Right ventricle myocardium superior (tissue), 1 donor: ENCODE results near the gene RAB38. TPM values are rescaled to one million over a fixed set of nuclear protein-coding genes. Genes with fewer than 3 reads are reported as not detected.
A peak's percentile ranks its signal among the peaks of the same experiment; 100 is the strongest.

ENCODE experiments used
- ATAC-seq: fragments of 200-7000 bp; cut with Tn5 transposase; one replicate; pipeline ENCODE4 v1.9.1; 2020; ENCODE audit warnings: mild to moderate bottlenecking; ENCODE audit not compliant: poor library complexity
- DNase-seq: peaks from one replicate; pipeline ENCODE4 v3.0.0-alpha.2; 2020
- intact Hi-C: fragments of 100-400 bp; cut with DNase I; formaldehyde crosslinking; loops from one replicate; pipeline ENCODE4 v1.11.2; 2022
- total RNA-seq: library from RNA; stranded (reverse); fragmentation: NEBNext Ultra II Directional; extraction: Animal tissue kit (Norgen Biotek cat#: 25700); gene quantifications from one replicate; pipeline ENCODE4 v1.2.1, GENCODE V29; 2021
- donor health status: DM: no; HTN: yes; CAD: no; lungs with severe emphysema.

The RAB38 gene
- total RNA-seq, 1 donor from 2014 or later: 0.73 TPM

DNA sequence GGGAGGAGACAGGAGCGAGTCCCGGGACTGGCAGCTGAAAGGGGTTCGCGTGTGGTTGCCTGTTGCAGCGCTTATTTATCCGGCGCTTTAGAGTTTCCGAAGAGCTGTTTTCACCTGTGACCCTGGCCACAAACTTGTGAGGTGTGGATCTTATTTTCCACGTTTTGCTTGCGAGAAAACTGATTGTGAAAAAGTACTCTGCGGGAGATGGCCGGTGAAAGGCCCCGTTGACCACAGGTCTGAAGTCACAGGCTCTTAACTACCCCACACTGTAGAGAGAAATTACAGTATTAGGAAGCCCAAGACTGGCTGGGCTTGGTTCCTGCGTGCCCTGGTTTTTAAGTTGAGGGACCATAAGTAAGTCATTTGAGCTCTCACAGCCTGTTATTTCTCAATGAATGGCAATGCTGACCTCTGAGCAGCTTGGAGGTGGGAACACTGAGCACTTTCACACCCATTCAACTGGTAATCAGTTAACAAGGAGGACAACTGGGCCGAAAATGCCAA is 379 bp upstream of the RAB38 start:
- ATAC-seq (peak; percentile 61), DNase-seq (no peak)
- intact Hi-C loops: no loop called here

DNA sequence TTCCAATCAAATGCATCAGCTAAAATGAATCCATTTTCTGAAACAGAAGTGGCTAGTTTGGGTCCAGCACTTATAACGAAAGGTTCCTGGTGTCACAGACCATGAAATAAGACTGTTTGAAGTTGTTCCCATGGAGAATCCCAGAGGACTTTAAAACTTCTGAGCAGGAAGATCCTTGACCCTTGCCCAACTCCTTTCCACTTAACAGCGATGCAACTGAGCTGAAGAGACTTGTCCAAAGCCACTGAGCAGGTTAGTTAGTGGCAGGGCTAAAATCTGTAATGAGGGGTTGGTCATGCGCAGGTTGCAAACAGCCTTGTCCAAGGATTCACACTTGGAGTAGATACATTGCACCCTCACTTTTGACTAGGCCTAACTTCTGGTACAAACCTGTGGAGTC is 1.3 kb downstream of the RAB38 start:
- DNase-seq: no peak
- no peak for ATAC-seq
- intact Hi-C loops: no loop called here

DNA sequence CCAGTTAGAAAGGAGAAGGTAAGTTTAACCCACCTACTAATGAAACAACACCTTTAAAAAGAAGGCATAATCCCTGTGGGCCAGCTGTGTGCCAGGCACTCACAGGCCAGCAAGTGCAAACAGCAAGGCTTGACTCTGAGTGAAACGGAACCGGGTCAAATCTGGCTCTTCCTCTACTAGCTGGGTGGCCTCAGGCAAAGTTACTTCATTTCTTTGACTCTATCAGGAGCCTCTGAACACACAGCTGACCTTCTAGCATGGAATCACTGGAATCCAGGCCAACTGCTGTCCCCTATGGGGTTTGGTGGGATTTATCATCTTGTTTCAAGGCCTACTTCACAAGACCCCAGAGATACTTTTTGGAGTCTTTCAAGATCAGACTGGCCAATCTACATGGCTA is 3.3 kb downstream of the RAB38 start:
- no peak for DNase-seq
- intact Hi-C loops: no loop called here
- no peak for ATAC-seq

DNA sequence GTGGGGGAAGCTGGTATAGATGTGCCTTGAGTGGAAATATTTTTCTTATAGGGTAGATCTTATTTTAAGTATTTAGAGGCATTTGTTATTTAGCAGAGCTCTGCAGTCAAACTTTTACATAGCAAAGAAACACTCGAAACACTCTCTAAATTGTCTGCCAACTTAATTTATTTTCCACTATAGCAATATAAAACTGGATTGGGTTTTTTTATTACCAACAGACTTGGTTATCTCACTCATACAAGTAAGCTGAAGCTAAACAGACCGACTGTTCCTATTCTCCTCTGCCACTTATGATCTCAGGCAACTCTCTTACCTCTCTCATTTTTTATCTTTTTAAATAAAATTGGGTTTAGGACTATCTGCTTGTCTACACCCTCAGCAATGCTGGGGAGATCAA is 4.6 kb downstream of the RAB38 start:
- intact Hi-C loops: no loop called here

DNA sequence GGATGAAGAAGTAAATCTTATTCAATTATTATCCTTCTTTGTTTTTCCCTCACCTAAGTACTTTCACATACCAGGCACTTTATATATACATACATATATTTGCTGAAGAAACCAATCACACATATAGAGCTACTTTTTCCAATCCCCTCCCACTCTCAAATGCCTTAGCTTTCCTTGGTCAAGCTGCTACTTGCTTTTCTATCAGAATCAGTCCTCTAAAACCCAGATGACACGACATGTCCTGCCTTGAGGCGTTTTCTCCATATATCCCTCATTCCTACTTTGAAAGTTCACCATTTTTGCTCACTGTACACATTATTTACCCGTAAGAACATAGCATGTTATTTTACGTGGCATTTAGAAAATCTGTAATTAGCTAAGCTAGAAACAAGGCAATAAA is 5.4 kb downstream of the RAB38 start:
- no peak for ATAC-seq
- DNase-seq: no peak
- intact Hi-C loops: no loop called here

More for the DNA sequence above, 4.6 kb downstream of the RAB38 start:
- DNase-seq (no peak), ATAC-seq (no peak)

DNA sequence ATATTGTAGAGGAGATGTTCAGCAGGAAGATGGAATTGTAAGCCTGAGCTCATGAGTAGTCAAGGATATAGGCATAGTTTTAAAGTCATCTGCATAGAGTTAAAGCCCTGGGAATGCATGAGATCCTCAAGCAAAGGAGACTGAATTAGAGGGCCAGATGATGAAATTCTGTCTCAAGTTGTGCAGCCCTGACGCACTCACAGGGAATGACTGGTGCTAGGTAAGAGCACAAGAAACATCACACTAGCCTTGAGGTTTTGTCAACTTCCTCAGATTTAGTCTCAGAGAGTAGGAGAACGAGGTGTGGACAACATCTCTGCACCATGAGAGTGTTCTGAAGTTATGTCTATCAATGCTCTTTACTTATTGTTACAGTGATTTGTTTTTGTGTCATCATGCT is 5.8 kb downstream of the RAB38 start:
- intact Hi-C loops: no loop called here
- no peak for DNase-seq
- ATAC-seq: no peak

DNA sequence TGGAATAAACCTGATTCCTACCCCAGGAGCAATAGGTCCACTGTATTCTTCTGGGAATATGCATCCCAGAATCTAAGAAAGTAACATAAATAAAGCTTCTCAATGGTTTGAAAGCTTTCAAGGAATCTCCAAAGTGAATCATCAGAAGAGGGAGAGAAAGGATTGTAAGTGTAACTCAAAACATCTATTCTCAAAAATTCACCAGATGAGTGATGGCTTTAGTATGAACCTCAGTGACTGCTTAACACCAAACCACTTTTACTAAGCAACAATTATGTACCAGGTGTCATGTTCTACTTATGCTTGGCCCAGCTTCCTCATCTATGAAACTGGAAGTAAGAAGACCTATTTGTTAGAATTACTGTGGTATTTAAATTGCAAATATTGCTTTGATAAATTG is 7.4 kb downstream of the RAB38 start:
- no peak for DNase-seq
- no peak for ATAC-seq
- intact Hi-C loops: no loop called here

DNA sequence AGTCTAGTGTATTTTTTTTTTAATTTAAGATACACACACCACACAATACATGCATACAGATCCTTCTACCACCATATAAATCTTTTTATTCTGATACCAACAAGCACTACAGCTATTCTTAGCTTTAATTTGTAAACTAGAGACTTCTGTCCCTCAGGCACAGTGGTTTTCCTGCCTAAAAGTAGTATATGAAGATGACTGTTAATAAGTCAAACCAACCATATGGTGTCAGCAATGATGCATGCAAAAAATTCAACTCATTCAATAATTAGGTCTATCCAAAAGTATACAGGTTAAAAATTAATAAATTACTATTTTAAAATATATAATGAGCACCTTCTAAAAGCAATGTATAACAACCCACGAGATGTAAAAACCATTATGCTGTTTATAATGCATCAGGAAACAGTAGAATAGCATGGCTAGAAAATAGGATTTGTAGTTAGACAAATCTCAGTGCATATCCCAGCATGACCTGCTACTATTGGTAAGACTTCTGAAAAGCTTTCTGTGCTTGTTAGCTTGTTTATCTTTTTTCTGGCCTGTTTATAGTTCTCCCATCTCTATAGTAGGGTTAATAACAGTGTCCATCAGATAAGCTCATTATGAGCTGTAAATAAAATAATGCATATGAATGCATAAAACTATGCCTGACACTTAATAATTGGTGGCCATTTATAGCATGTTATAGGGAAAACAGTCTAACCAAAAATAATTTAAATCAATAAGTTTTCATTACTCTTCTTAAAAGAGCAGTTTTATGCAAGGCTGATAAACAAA is 10.2 kb downstream of the RAB38 start:
- intact Hi-C loops: no loop called here
- no peak for ATAC-seq
- no peak for DNase-seq

DNA sequence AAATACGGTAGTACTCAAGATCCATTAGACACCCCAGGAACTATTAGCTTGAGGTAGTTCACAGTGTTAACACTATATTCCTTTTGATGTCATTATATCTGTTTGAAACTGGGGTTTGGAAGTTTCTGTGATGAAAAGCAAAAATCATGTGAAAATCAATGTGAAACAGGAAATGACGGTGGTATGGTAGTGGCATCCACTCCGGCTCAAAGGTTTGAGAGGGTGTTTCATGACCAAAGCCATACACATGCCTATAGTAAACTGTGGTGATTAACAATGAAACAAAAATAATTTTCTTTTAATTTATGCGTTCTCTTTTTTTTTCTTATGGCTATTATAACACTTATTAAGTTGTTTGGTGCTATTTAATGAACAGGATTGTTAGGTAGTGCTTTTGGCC is 10.9 kb downstream of the RAB38 start:
- DNase-seq (no peak), ATAC-seq (no peak)
- intact Hi-C loops: no loop called here

DNA sequence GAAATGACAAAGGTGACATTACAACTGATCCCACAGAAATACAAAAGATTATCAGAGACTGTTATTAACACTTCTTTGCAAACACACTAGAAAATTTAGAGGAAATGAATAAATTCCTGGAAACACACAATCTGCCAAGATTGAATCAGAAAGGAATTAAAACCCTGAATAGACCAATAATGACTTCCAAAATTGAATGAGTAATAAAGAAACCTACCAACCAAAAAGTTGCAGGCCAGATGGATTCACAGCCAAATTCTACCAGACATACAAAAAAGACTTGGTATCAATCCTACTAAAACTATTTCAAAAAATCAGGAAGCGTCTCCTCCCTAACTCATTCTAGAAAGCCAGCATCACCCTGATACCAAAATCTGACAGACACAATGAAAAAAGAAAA is 17.2 kb downstream of the RAB38 start:
- no peak for DNase-seq
- intact Hi-C loops: no loop called here
- no peak for ATAC-seq

DNA sequence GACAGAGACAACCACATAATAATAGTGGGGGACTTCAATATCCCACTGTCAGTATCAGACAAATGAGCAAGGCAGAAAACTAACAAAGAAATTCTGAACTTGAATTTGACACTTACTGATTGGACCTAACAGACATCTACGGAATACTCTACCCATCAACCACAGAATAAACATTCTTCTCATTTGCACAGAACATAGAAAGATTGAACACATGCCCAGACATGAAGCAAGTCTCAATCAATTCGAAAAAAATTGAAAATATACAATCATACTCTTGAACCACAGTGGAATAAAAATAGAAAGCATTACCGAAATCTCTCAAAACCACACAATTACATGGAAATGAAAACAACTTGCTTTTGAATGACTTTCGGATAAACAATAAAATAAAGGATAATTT is 17.9 kb downstream of the RAB38 start:
- DNase-seq (no peak), ATAC-seq (no peak)
- intact Hi-C loops: no loop called here

DNA sequence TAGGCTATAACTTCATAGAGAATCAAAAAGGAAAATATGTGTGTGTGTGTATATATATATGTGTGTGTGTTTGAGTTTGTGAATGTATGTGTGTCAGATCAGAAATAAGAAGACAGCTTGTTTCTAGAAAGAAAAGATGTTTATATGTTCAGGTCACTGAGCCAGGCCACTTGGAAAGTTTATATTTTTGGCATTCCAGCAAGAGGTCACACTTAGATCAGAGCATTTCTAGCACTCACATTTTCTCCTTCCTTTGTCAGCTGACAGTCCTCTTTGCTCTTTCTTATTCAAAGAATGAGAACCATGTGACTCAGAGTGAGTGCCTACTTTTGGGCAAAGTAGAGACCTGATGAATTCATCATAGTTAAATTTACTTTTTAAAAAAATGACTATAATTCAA is 22.9 kb downstream of the RAB38 start:
- no peak for ATAC-seq
- intact Hi-C loops: no loop called here
- DNase-seq: no peak

DNA sequence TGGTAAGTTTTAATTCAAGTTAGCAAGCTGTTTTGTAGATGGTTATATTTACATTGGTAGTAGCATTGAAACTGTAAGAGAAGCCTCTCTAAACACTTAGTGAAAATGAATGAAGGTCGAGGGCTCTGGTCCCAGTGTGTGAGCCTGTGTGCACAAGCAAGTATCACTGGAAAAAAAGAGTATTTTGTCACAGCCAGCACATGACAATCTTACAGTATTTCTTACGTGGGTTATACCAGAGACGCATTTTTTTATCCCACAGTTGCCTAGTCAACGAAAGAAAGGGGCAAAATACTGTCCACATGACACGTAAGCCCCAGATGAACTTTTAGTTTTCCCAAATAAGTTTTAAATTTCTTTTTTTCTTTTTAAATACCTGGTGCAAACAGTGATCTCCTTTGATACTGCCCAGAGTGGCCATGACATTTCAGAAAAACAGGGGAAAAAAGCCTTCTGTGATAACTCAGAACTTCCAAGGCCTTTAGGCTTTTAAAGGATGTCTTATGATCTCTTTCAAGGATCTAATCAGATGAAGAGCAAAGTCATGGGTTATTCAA is 23.5 kb downstream of the RAB38 start:
- intact Hi-C loops: no loop called here

DNA sequence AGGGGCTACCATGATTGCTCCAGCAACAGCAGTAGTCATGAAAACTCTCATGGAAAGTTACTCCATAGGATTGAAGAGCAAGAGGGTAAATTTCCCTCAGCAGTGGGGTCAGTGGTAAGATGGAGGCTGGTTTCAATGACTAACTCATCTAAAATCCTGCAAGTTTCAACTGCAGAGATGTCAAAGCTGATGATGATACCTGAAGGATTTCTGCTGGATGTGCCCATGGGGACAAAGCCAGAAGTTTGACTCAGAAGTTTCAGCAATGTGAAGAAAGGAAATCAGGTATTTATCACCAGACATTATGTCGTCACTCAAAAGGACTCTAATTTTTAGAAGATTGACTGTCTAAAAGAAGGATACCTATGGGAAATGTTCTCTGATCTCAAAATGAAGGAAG is 29.1 kb downstream of the RAB38 start:
- DNase-seq (no peak), ATAC-seq (no peak)
- intact Hi-C loops: no loop called here

More for the DNA sequence above, 23.5 kb downstream of the RAB38 start:
- ATAC-seq (no peak), DNase-seq (no peak)

DNA sequence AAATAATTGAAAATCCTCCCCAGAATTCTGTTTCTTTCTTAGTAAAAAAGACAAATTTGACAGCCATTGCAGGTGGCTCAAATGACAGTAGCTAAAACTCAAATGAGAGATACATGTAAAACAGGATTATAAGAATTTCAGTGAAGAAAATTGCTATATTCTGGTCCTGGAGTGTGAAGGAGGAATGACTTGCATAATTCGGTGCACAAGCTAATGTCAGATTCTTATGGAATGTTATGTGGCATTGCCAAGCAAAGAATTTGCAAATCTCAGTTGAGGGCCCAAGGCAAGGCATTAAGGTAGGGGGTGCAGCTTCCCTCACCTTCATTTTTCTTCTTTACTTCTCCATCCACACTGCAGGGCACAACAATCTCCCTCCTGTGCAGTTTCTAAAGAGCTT is 35.4 kb downstream of the RAB38 start:
- intact Hi-C loops: no loop called here

DNA sequence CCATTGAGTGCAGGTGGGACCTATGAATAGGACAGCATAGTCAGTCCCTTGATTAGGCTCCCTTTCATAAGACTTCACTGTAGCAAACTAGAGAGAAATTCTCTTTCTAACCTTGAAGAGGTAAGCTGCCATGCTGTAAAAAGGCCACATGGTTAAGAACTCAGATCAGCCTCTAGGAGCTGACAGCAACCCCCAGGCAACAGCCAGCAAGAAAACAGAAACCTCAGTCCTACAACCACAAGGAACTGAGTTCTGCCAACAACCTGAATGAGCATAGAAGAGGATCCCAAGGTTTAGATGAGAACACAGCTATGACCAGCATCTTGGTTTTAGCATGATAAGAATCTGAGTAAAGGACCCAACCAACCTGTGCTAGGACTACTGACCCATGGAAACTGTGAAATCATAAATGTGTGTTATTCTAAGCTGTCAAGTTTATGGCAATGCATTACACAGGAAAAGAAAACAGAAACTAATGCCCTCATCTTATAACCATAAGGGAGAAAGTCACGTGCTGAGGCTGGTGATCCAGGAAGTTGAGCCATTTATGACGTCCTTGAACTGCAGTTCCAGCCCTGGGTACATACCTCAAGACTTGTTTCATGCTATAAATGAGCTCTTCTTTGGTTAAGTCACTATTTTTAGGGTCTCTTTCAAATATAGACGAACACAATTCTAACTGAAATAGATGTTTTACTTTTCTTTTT is 43.3 kb downstream of the RAB38 start:
- no peak for DNase-seq
- intact Hi-C loops: no loop called here
- no peak for ATAC-seq

More for the DNA sequence above, 35.4 kb downstream of the RAB38 start:
- DNase-seq (no peak), ATAC-seq (no peak)

DNA sequence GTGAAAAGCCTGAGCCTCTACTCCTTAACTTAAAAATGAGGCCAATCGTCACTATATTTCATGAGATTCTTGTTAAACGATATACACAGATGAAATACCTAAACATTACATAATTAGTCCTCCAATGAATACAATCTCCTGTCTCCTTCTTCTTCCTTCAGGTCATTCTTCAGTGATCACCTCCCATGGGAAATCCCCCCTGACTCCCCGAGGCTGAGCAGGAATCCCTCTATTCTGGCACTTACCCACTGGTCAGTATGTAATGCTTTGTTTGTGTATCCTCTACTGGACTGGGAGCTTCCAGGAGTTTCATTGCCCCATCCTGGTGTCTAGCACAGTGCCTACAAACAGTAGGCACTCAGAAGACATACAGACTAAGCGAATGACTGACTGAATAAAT is 52.3 kb downstream of the RAB38 start:
- ATAC-seq (no peak), DNase-seq (no peak)
- intact Hi-C loops: no loop called here

DNA sequence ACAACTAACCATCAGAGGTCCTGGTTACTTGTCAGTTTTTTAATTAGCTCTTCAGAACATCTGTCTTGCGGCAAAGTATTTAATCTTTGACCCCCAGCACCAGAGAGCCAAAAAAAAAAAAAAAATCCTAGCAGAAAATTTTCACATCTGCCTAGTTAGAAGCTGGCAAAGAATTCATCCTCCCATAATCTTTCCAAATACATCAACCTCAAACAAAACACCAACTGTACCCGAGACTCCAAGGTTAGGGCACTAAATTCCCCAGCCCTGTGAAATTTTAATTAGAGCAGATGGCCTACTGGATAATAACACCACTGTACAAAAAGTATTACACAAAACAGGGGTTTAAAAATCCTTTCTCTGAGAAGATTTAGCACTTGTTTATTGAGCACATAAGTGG is 55.7 kb downstream of the RAB38 start:
- ATAC-seq (no peak), DNase-seq (no peak)
- intact Hi-C loops: no loop called here

DNA sequence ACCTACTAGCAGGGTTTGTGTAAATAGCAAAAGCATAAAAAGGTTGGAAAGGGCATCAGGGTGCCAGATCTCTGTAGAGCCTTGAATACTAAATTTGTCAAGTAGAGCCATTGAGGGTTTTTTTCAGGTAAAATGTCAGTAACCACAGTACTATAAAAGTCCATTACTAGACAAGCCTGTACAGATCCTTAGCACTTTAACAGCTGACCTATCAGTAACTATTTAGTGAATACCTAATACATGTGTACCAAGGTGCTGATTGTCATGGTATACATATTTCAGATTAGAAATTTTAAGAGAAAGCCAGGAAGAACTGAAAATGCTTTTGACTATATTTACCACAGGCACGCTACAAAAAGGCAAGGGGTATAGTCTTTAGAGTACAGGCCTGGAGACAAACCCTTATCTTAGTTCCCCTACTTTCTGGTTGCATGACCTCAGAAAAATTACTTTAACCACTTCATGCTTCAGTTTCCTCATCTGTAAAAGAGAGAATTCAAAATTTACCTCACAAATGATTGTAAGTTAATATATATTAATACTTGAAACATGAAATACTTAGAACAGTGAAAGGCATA is 57.9 kb downstream of the RAB38 start:
- no peak for DNase-seq
- intact Hi-C loops: no loop called here
- no peak for ATAC-seq
